Osteoblast (primary cell): ENCODE results near the gene WWP2. TPM values are rescaled to one million over a fixed set of nuclear protein-coding genes. Genes with fewer than 3 reads are reported as not detected.
"Not testable (repeated sequence)": the region's sequence is repeated elsewhere in the genome, so short reads cannot be mapped to it uniquely, and the experiment has no call there.

Experiments
- DNase-seq: peaks from one replicate; pipeline ENCODE4 v3.0.0; 2011; ENCODE audit warnings: low spot score, mixed read lengths; ENCODE audit not compliant: insufficient read length; ENCODE audit errors: missing footprints
- H2AFZ ChIP-seq: 2 replicates; pipeline ENCODE4 v1.6.0; 2011; ENCODE audit warnings: mild to moderate bottlenecking, low read length
- H3K27ac ChIP-seq: 2 replicates; pipeline ENCODE4 v1.5.1; 2011; ENCODE audit warnings: mild to moderate bottlenecking, low read depth, low read length, moderate library complexity
- H3K27me3 ChIP-seq: 2 replicates; pipeline ENCODE4 v1.6.0; 2012; ENCODE audit warnings: mild to moderate bottlenecking, control low read depth, inconsistent platforms, low read length, moderate library complexity; ENCODE audit not compliant: insufficient read depth
- H3K36me3 ChIP-seq: 2 replicates; pipeline ENCODE4 v1.5.1; 2011; ENCODE audit warnings: mild to moderate bottlenecking, low read length, control low read depth, moderate library complexity; ENCODE audit not compliant: insufficient read depth
- H3K4me1 ChIP-seq: 2 replicates; pipeline ENCODE4 v1.5.1; 2011; ENCODE audit warnings: mild to moderate bottlenecking, low read length, control low read depth, moderate library complexity; ENCODE audit not compliant: insufficient read depth
- H3K4me2 ChIP-seq: 2 replicates; pipeline ENCODE4 v1.6.0; 2011; ENCODE audit warnings: mild to moderate bottlenecking, low read length; ENCODE audit not compliant: insufficient read depth
- H3K4me3 ChIP-seq: fragments of 200-600 bp; sonication (generic); 3 replicates; pipeline ENCODE4 v1.5.1; 2012; ENCODE audit warnings: mild to moderate bottlenecking, low read length, inconsistent platforms; ENCODE audit not compliant: insufficient read depth
- H3K79me2 ChIP-seq: 2 replicates; pipeline ENCODE4 v1.6.0; 2012; ENCODE audit warnings: mild to moderate bottlenecking, low read length, control low read depth, inconsistent platforms; ENCODE audit not compliant: insufficient read depth
- H3K9me3 ChIP-seq: 2 replicates; pipeline ENCODE4 v1.5.1; 2011; ENCODE audit warnings: low read depth, low read length, control low read depth
- H4K20me1 ChIP-seq: 2 replicates; pipeline ENCODE4 v1.6.0; 2012; ENCODE audit warnings: mild to moderate bottlenecking, low read length, control low read depth; ENCODE audit not compliant: insufficient read depth
- total RNA-seq: library from RNA; depleted of rRNA; stranded (reverse); fragments of >200 nt; gene quantifications from 2 replicates; pipeline ENCODE4 v1.2.3, GENCODE V29; 2012
- TF ChIP-seq, protein P1 (sequence below): IDR thresholded peaks from 2 replicates; pipeline ENCODE4 v1.5.1; 2011; ENCODE audit warnings: mild to moderate bottlenecking, low read depth, low read length, moderate library complexity; ENCODE audit errors: extremely low read depth

WWP2 gene
- total RNA-seq, 1 donor = 46.7 TPM

DNA sequence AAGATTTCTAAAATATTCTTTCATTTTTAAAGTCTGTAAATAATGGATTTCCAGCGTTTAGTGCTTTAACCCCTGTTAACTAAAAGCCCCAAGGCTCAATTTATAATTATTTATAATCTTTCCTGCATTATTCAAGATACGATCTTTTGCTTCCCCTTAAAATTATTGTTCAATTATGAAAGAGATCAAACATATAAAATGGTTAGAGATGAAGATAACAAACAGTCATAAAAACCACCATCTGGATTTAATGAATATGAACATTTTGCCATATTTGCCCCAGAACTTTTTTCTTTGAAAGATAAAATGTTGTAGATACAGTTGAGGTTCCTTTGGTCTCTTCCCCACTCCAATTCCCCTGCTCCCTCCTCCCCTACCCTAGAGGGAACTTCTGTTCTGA lies 17.6 kb downstream of the WWP2 start:
- TF ChIP-seq, protein P1, sequence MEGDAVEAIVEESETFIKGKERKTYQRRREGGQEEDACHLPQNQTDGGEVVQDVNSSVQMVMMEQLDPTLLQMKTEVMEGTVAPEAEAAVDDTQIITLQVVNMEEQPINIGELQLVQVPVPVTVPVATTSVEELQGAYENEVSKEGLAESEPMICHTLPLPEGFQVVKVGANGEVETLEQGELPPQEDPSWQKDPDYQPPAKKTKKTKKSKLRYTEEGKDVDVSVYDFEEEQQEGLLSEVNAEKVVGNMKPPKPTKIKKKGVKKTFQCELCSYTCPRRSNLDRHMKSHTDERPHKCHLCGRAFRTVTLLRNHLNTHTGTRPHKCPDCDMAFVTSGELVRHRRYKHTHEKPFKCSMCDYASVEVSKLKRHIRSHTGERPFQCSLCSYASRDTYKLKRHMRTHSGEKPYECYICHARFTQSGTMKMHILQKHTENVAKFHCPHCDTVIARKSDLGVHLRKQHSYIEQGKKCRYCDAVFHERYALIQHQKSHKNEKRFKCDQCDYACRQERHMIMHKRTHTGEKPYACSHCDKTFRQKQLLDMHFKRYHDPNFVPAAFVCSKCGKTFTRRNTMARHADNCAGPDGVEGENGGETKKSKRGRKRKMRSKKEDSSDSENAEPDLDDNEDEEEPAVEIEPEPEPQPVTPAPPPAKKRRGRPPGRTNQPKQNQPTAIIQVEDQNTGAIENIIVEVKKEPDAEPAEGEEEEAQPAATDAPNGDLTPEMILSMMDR = no peak
- no peaks in the 10 kb centered on the region for H3K36me3 ChIP-seq

DNA sequence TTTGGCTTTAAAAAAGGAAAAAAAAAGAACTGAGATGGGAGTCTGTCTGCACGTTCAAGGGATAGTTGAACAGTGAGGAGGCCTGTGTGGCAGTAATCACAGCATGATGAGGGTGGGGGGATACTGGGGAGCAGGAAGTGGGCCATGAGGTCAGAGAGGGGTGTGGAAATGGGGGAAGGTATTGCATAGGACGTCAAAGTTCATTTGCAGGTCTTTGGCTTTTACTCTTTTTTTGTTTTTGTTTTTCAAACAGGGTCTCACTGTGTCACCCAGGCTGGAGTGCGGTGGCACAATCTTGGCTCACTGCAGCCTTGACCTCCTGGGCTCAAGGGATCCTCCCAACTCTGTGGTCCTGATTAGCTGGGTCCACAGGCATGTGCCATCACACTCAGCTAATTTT lies 19.0 kb downstream of the WWP2 start:
- no peak overlapping the region for H2AFZ ChIP-seq
- no peaks in the 10 kb centered on the region for H3K4me1 ChIP-seq
- H3K27ac ChIP-seq = no peak overlapping the region
- no peak overlapping the region for H3K4me3 ChIP-seq
- H3K79me2 ChIP-seq = peaks cover 17% of the 10 kb centered on the region
- DNase-seq = no peak
- H3K27me3 ChIP-seq = no peaks in the 10 kb centered on the region
- no peaks in the 10 kb centered on the region for H4K20me1 ChIP-seq
- TF ChIP-seq, protein P1 = no peak
- H3K36me3 ChIP-seq = no peaks in the 10 kb centered on the region
- H3K4me2 ChIP-seq = no peak overlapping the region
- no peaks in the 10 kb centered on the region for H3K9me3 ChIP-seq

More for the DNA sequence above, 17.6 kb downstream of the WWP2 start:
- Histone ChIP-seq H3K27ac (no peak overlapping the region), H3K4me1 (no peaks in the 10 kb centered on the region), H3K27me3 (no peaks in the 10 kb centered on the region), H3K79me2 (peaks cover 30% of the 10 kb centered on the region), H3K4me3 (no peak overlapping the region), H2AFZ (no peak overlapping the region), H3K9me3 (no peaks in the 10 kb centered on the region), H4K20me1 (no peaks in the 10 kb centered on the region), H3K4me2 (no peak overlapping the region)
- no peak for DNase-seq

DNA sequence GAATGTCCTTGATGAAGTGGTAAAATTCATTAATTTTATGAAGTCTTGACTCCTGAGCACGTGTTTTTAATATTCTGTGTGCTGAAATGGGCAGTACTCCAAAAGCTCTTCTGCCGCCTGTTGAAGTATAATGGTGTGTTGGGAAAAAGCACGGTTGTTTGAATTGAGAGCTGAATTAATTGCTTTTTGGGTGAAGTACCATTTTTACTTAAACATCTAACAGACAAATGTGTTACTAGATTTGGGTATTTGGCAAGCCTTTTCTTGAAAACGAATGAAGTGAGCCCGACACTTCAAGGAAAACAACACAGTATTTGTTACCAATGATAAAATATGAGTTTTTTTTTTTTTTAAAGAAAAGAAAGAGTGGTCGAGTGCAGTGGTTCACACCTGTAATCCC lies 22.5 kb downstream of the WWP2 start:
- Histone ChIP-seq H3K4me1 (no peaks in the 10 kb centered on the region), H2AFZ (no peak overlapping the region), H3K9me3 (no peaks in the 10 kb centered on the region), H4K20me1 (no peaks in the 10 kb centered on the region), H3K36me3 (no peaks in the 10 kb centered on the region), H3K27me3 (no peaks in the 10 kb centered on the region), H3K79me2 (peaks cover 10% of the 10 kb centered on the region), H3K4me2 (no peak overlapping the region), H3K4me3 (no peak overlapping the region), H3K27ac (no peak overlapping the region)
- TF ChIP-seq, protein P1 = no peak
- no peak for DNase-seq

DNA sequence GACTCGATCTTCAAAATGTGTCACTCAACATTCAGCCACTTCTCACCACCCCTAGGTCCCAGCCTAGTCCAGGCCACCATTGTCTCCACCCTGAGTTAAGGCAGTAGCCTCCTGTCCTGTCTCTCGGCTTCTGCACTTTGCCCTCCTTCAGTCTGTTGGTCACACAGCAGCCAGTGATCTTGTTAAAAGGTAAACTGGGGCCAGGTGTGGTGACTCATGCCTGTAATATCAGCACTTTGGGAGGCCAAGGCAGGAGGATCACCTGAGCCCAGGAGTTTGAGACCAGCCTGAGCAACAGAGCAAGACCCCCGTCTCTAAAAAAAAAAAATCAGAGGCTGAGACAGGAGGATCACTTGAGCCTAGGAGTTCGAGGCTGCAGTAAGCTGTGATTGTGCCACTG lies 25.8 kb downstream of the WWP2 start:
- peaks cover 2% of the 10 kb centered on the region for H3K79me2 ChIP-seq
- no peak overlapping the region for H3K27ac ChIP-seq
- no peaks in the 10 kb centered on the region for H3K4me1 ChIP-seq
- TF ChIP-seq, protein P1 = no peak
- H3K4me2 ChIP-seq = no peak overlapping the region
- no peaks in the 10 kb centered on the region for H4K20me1 ChIP-seq
- no peak overlapping the region for H2AFZ ChIP-seq
- DNase-seq = peak; percentile 45
- H3K36me3 ChIP-seq = no peaks in the 10 kb centered on the region
- H3K27me3 ChIP-seq = no peaks in the 10 kb centered on the region
- no peak overlapping the region for H3K4me3 ChIP-seq
- no peaks in the 10 kb centered on the region for H3K9me3 ChIP-seq

DNA sequence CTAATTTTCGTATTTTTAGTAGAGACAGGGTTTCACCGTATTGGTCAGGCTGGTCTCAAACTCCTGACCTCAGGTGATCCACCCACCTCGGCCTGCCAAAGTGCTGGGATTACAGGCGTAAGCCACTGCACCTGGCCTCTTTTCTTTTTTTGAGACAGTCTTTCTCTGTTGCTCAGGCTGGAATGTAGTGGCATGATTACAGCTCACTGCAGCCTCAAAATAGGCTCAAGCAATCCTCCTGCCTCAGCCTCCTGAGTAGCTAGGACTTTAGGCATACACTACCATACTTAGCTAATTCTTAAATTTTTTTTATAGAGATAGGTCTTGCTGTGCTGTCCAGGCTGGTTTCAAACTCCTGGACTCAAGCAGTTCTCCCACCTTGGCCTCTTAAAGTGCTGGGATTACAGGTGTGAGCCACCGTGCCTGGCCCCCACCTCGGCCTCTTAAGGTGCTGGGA lies 29.3 kb downstream of the WWP2 start:
- not testable (repeated sequence) for H2AFZ ChIP-seq, H3K4me3 ChIP-seq, H3K4me2 ChIP-seq, H3K4me1 ChIP-seq, H3K36me3 ChIP-seq, H3K27me3 ChIP-seq, H4K20me1 ChIP-seq, H3K27ac ChIP-seq, H3K9me3 ChIP-seq, DNase-seq, H3K79me2 ChIP-seq
